Vagina (tissue), 2 donors: ENCODE measurements around the gene MAP3K14.

Experiments
- POLR2A ChIP-seq, 2 donors: fragments of 450-650 bp; IDR thresholded peaks; one replicate each; pipeline ENCODE4 v1.6.1; 2017; ENCODE audit warnings: antibody characterized with exemption in 2 of 2, mild to moderate bottlenecking in 2 of 2, moderate library complexity in 2 of 2
- POLR2AphosphoS5 ChIP-seq, 2 donors: sonication (generic); formaldehyde crosslinking; IDR thresholded peaks; one replicate each; pipeline ENCODE4 v1.9.0; 2017; ENCODE audit warnings: antibody characterized with exemption in 2 of 2, mild to moderate bottlenecking in 2 of 2, low read depth in 1 of 2; ENCODE audit not compliant: insufficient read depth in 1 of 2
- TF ChIP-seq, protein P1 (sequence below), 3 experiments: fragments of 450-650 bp in 2 of 3; fragments of 200-600 bp in 1 of 3; sonication (generic) in 1 of 3; IDR thresholded peaks; one replicate each; pipeline ENCODE4 v1.5.1; 2017 to 2019; ENCODE audit warnings: antibody characterized with exemption in 3 of 3, mild to moderate bottlenecking in 2 of 3, moderate library complexity in 2 of 3

DNA sequence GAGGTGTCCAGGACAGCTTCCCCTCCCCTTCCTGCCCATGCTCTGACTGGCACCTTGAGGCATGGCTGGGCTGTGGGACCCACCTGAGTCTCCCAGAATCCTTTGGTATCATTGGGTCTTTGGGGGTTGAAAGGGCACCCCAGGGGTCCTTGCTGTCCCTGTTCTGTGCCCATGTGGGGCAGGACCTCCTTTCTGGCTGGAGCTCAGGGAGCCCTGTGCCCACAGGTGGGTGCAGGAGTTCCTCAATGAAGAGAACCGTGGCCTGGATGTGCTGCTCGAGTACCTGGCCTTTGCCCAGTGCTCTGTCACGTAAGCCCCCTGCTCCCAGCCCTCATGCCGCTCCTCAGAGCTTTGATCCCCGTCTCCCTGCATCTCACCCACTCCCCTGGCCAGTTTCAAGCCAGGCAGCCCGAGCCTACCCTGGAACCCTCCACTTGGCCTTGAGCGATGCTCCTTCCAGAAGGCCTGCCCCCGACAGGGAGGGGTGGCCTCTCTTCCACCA is 83.3 kb downstream of the MAP3K14 start:
- TF ChIP-seq, protein P1, sequence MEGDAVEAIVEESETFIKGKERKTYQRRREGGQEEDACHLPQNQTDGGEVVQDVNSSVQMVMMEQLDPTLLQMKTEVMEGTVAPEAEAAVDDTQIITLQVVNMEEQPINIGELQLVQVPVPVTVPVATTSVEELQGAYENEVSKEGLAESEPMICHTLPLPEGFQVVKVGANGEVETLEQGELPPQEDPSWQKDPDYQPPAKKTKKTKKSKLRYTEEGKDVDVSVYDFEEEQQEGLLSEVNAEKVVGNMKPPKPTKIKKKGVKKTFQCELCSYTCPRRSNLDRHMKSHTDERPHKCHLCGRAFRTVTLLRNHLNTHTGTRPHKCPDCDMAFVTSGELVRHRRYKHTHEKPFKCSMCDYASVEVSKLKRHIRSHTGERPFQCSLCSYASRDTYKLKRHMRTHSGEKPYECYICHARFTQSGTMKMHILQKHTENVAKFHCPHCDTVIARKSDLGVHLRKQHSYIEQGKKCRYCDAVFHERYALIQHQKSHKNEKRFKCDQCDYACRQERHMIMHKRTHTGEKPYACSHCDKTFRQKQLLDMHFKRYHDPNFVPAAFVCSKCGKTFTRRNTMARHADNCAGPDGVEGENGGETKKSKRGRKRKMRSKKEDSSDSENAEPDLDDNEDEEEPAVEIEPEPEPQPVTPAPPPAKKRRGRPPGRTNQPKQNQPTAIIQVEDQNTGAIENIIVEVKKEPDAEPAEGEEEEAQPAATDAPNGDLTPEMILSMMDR (IDR thresholded peaks at IDR 0.05): no peak
- TF ChIP-seq POLR2A (IDR thresholded peaks at IDR 0.05) (no peak), POLR2AphosphoS5 (IDR thresholded peaks at IDR 0.05; ENCODE audit: insufficient read depth in 1 of 2, low read depth in 1 of 2) (no peak)
